T-cell (primary cell): ENCODE data around the gene ACAN. TPM values are rescaled to one million over a fixed set of nuclear protein-coding genes. Genes with fewer than 3 reads are reported as not detected.

ENCODE experiments used
- ATAC-seq, 4 experiments: fragments of 200-7000 bp in 3 of 4; fragments of 150-1000 bp in 1 of 4; cut with Tn5 transposase; replicated peaks in 1 of 4; 1 replicate in 3 of 4; 2 replicates in 1 of 4; pipeline ENCODE4 v1.10.0; 2021; ENCODE audit warnings: moderate library complexity in 3 of 4, mild to moderate bottlenecking in 2 of 4, moderate number of reproducible peaks in 1 of 4
- CTCF ChIA-PET, 2 donors: fragments of 300-600 bp; sonication (Branson Sonifier 250); formaldehyde crosslinking; loops; one replicate each; lab custom pipeline; 2022; ENCODE audit warnings: antibody characterized with exemption in 2 of 2; lab: Charles Lee
- POLR2A ChIA-PET, 2 donors: fragments of 300-600 bp; sonication (Branson Sonifier 250); formaldehyde crosslinking; loops; one replicate each; lab custom pipeline; 2022; ENCODE audit warnings: antibody characterized with exemption in 2 of 2; lab: Charles Lee
- DNase-seq, 35 experiments: peaks; one replicate each; pipeline versions ENCODE4 v3.0.0 to v3.0.0-alpha.2; 2013 to 2023
- H3K27ac ChIP-seq: one replicate; pipeline ENCODE4 v1.5.1; 2013; ENCODE audit warnings: low read length
- H3K27me3 ChIP-seq, 2 experiments: replicated peaks in 1 of 2; 1 replicate in 1 of 2; 2 replicates in 1 of 2; pipeline versions ENCODE4 v1.6.1 to v1.7.0; 2013; ENCODE audit warnings: low read length in 1 of 2, mixed read lengths in 1 of 2; ENCODE audit not compliant: control insufficient read depth in 2 of 2, insufficient read depth in 2 of 2; ENCODE audit errors: extremely low read depth in 1 of 2
- H3K36me3 ChIP-seq, 2 donors: 1 replicate in 1 of 2; 2 replicates in 1 of 2; pipeline versions ENCODE4 v1.6.1 to v1.7.0; 2013; ENCODE audit warnings: low read length in 1 of 2; ENCODE audit not compliant: control insufficient read depth in 2 of 2, insufficient read depth in 1 of 2; ENCODE audit errors: extremely low read depth in 1 of 2
- H3K4me1 ChIP-seq, 2 experiments: 1 replicate in 1 of 2; 2 replicates in 1 of 2; pipeline versions ENCODE4 v1.6.1 to v1.7.0; 2013; ENCODE audit warnings: low read length in 2 of 2, mixed read lengths in 1 of 2; ENCODE audit not compliant: insufficient read depth in 2 of 2, control insufficient read depth in 1 of 2; ENCODE audit errors: extremely low read depth in 1 of 2
- H3K4me3 ChIP-seq, 2 donors: 1 replicate in 1 of 2; 2 replicates in 1 of 2; pipeline versions ENCODE4 v1.5.1 to v1.7.0; 2013; ENCODE audit warnings: mild to moderate bottlenecking in 2 of 2, low read length in 1 of 2, moderate library complexity in 1 of 2; ENCODE audit not compliant: control insufficient read depth in 1 of 2; ENCODE audit errors: extremely low read depth in 1 of 2
- H3K9me3 ChIP-seq: 2 replicates; pipeline ENCODE4 v1.7.0; 2013
- H3K27ac Mint-ChIP-seq, 2 donors: one replicate each; pipeline ENCODE4 v1.8.0; 2020 to 2021; ENCODE audit warnings: mild to moderate bottlenecking in 2 of 2, mixed read lengths in 2 of 2
- H3K27me3 Mint-ChIP-seq, 2 donors: one replicate each; pipeline ENCODE4 v1.8.0; 2021 to 2022; ENCODE audit warnings: mixed read lengths in 2 of 2
- H3K36me3 Mint-ChIP-seq: one replicate; pipeline ENCODE4 v1.8.0; 2021; ENCODE audit warnings: mixed read lengths
- H3K4me1 Mint-ChIP-seq, 3 donors: one replicate each; pipeline ENCODE4 v1.8.0; 2020 to 2022; ENCODE audit warnings: mixed read lengths in 3 of 3, mild to moderate bottlenecking in 1 of 3
- H3K4me3 Mint-ChIP-seq, 3 donors: one replicate each; pipeline ENCODE4 v1.8.0; 2020 to 2022; ENCODE audit warnings: mild to moderate bottlenecking in 3 of 3, mixed read lengths in 3 of 3, moderate library complexity in 3 of 3
- H3K9me3 Mint-ChIP-seq, 3 donors: one replicate each; pipeline ENCODE4 v1.8.0; 2020 to 2022; ENCODE audit warnings: mixed read lengths in 3 of 3
- WGBS: methylation state at CpG from one replicate; pipeline ENCODE4 v1.1.5; 2013; ENCODE audit warnings: missing lambda C conversion rate; ENCODE audit not compliant: insufficient coverage; 5-methylcytosine and 5-hydroxymethylcytosine counted together
- total RNA-seq, 35 experiments: library from RNA in 6 of 35; stranded (reverse) in 6 of 35; fragments of 120-200 nt in 1 of 35; gene quantifications; one replicate each; pipeline versions ENCODE4 v1.2.1 to v1.2.4 and lab custom pipeline; 2013 to 2026

The ACAN gene
- total RNA-seq, 5 donors from 2014 or later (not counting 1 experiment from before 2014, with no cell fraction given): not detected

- Histone ChIP-seq H3K36me3 (no peaks in the 10 kb centered on the region), H3K27ac (no peak overlapping the region), H3K4me3 (no peak overlapping the region), H3K27me3 (peaks cover 0 to 19% of the 10 kb centered on the region in 2 experiments), H3K4me1 (no peaks in the 10 kb centered on the region), H3K9me3 (no peaks in the 10 kb centered on the region)
- no peak overlapping the region for H3K4me3 Mint-ChIP-seq
- POLR2A ChIA-PET: interaction anchor here in 1 of 2 donors (0.5 kb wide), 1 partner anchor 371 kb away, joined by 7 read pairs; no protein-coding TSS in a partner anchor
- CTCF ChIA-PET: interaction anchor here in 1 of 2 donors (0.5 kb wide), 1 partner anchor 13 kb away, joined by 3 read pairs; no protein-coding TSS in a partner anchor
- 81% methylated on average over 14 of the region's 16 CpGs for WGBS
- H3K4me1 Mint-ChIP-seq: peaks cover 0 to 2% (median 0%) of the 10 kb centered on the region in 3 donors
- H3K27me3 Mint-ChIP-seq: peaks cover 5 to 7% of the 10 kb centered on the region in 2 donors
- H3K36me3 Mint-ChIP-seq: no peaks in the 10 kb centered on the region
- DNase-seq (no peak), ATAC-seq (no peak)
- H3K27ac Mint-ChIP-seq: no peak overlapping the region
- no peaks in the 10 kb centered on the region for H3K9me3 Mint-ChIP-seq
These were observed 36.7 kb downstream of the ACAN start for GRCh38 chr15:88839961-88840360.

GRCh38 chr15:88841236-88841635 is 38.0 kb downstream of the ACAN start:
- no peaks in the 10 kb centered on the region for H3K4me1 ChIP-seq
- H3K27ac ChIP-seq: no peak overlapping the region
- no peak for DNase-seq
- Mint-ChIP-seq H3K36me3 (no peaks in the 10 kb centered on the region), H3K27me3 (peaks cover 5 to 7% of the 10 kb centered on the region in 2 donors), H3K4me1 (peaks cover 0 to 3% (median 0%) of the 10 kb centered on the region in 3 donors), H3K9me3 (no peaks in the 10 kb centered on the region), H3K27ac (no peak overlapping the region), H3K4me3 (no peak overlapping the region)
- H3K4me3 ChIP-seq: no peak overlapping the region
- ChIA-PET POLR2A (no interaction called here), CTCF (no interaction called here)
- H3K27me3 ChIP-seq: peaks cover 0 to 20% of the 10 kb centered on the region in 2 experiments
- no CpG with 5 or more reads among the region's 1 CpG for WGBS
- no peaks in the 10 kb centered on the region for H3K36me3 ChIP-seq
- no peak for ATAC-seq
- no peaks in the 10 kb centered on the region for H3K9me3 ChIP-seq

GRCh38 chr15:88842156-88842555 is 38.9 kb downstream of the ACAN start:
- no peaks in the 10 kb centered on the region for H3K36me3 ChIP-seq
- no peak for ATAC-seq
- Mint-ChIP-seq H3K27ac (no peak overlapping the region), H3K36me3 (no peaks in the 10 kb centered on the region), H3K4me1 (peaks cover 0 to 3% (median 0%) of the 10 kb centered on the region in 3 donors), H3K4me3 (no peak overlapping the region), H3K27me3 (peaks cover 5 to 7% of the 10 kb centered on the region in 2 donors), H3K9me3 (no peaks in the 10 kb centered on the region)
- ChIA-PET CTCF (no interaction called here), POLR2A (no interaction called here)
- WGBS: 100% methylated on average over 1 of the region's 4 CpGs
- H3K9me3 ChIP-seq: no peaks in the 10 kb centered on the region
- DNase-seq: no peak
- H3K4me3 ChIP-seq: no peak overlapping the region
- H3K4me1 ChIP-seq: no peaks in the 10 kb centered on the region
- peaks cover 0 to 16% of the 10 kb centered on the region in 2 experiments for H3K27me3 ChIP-seq
- no peak overlapping the region for H3K27ac ChIP-seq

- H3K4me1 Mint-ChIP-seq: peaks cover 0 to 3% (median 0%) of the 10 kb centered on the region in 3 donors
- ChIA-PET CTCF (no interaction called here), POLR2A (no interaction called here)
- H3K36me3 Mint-ChIP-seq: no peaks in the 10 kb centered on the region
- H3K4me3 ChIP-seq: no peak overlapping the region
- no peak overlapping the region for H3K27ac Mint-ChIP-seq
- ATAC-seq (no peak), DNase-seq (no peak)
- no peaks in the 10 kb centered on the region for H3K9me3 ChIP-seq
- no peaks in the 10 kb centered on the region for H3K36me3 ChIP-seq
- 89% methylated on average over 19 of the region's 21 CpGs for WGBS
- no peak overlapping the region for H3K27ac ChIP-seq
- no peak overlapping the region for H3K4me3 Mint-ChIP-seq
- H3K27me3 Mint-ChIP-seq: peaks cover 5 to 7% of the 10 kb centered on the region in 2 donors
- H3K9me3 Mint-ChIP-seq: no peaks in the 10 kb centered on the region
- peaks cover 0 to 22% of the 10 kb centered on the region in 2 experiments for H3K27me3 ChIP-seq
- no peaks in the 10 kb centered on the region for H3K4me1 ChIP-seq
These were observed 40.1 kb downstream of the ACAN start for GRCh38 chr15:88843334-88843733.

DNA sequence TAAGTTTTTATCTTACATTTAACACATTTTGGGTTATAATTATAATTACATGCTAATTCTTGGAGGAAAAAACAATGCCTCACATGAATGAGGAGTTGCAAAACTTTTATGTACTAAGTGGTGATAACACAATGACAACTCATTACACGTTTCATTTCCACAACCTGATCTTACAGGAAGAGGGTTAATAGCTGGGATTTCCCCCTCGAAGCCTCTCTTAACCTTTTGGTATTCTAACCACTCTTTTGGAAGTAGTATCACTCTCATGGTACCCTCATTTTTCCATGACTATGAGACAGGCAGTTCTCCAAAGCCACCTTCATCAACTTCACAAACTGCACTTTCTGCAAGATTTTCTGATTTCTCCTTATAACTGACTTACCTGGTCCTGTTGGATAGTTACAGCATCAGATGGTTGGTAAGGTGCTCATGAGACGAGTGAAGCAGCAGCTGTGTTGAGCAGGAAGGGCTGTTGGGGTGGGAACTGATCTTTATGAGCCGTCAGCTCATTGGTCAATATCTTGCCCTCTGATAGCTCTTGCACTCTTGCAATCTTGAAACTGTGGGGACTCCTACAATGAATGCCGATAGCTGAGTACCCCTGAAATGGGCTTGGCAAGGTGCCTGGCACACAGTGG is 41.6 kb downstream of the ACAN start:
- Histone ChIP-seq H3K27ac (no peak overlapping the region), H3K36me3 (no peaks in the 10 kb centered on the region), H3K4me3 (no peak overlapping the region), H3K4me1 (no peaks in the 10 kb centered on the region), H3K27me3 (peaks cover 0 to 26% of the 10 kb centered on the region in 2 experiments), H3K9me3 (no peaks in the 10 kb centered on the region)
- Mint-ChIP-seq H3K9me3 (no peaks in the 10 kb centered on the region), H3K27me3 (peaks cover 0 to 2% of the 10 kb centered on the region in 2 donors), H3K27ac (no peak overlapping the region), H3K4me3 (no peak overlapping the region), H3K4me1 (peaks cover 0 to 3% (median 0%) of the 10 kb centered on the region in 3 donors), H3K36me3 (no peaks in the 10 kb centered on the region)
- whole genome bisulfite sequencing: 54% methylated on average over 4 of the region's 5 CpGs
- POLR2A ChIA-PET: no interaction called here
- DNase-seq (no peak), ATAC-seq (no peak)
- CTCF ChIA-PET: no interaction called here

GRCh38 chr15:88845616-88846015 is 42.4 kb downstream of the ACAN start:
- Mint-ChIP-seq H3K9me3 (no peaks in the 10 kb centered on the region), H3K27me3 (peaks cover 0 to 2% of the 10 kb centered on the region in 2 donors), H3K36me3 (no peaks in the 10 kb centered on the region), H3K4me3 (no peak overlapping the region), H3K27ac (no peak overlapping the region), H3K4me1 (peaks cover 0 to 3% (median 0%) of the 10 kb centered on the region in 3 donors)
- Histone ChIP-seq H3K4me3 (no peak overlapping the region), H3K27ac (no peak overlapping the region), H3K27me3 (peaks cover 0 to 28% of the 10 kb centered on the region in 2 experiments), H3K36me3 (no peaks in the 10 kb centered on the region), H3K4me1 (no peaks in the 10 kb centered on the region), H3K9me3 (no peaks in the 10 kb centered on the region)
- no peak for DNase-seq
- 85% methylated on average over 6 of the region's 15 CpGs for WGBS
- no peak for ATAC-seq
- CTCF ChIA-PET: no interaction called here
- POLR2A ChIA-PET: no interaction called here
